Esophagus squamous epithelium (tissue), 5 donors: ENCODE data around the gene SMAD3. TPM values are rescaled to one million over a fixed set of nuclear protein-coding genes. Genes with fewer than 3 reads are reported as not detected.
"Not testable (repeated sequence)": the region's sequence is repeated elsewhere in the genome, so short reads cannot be mapped to it uniquely, and the experiment has no call there.

Source experiments
- DNase-seq: peaks from one replicate; lab custom pipeline; 2025; lab: John Stamatoyannopoulos, UW
- H3K27ac ChIP-seq, 4 donors: fragments of 200-600 bp; sonication (generic); one replicate each; pipeline ENCODE4 v1.5.1; 2016 to 2019; ENCODE audit warnings: mild to moderate bottlenecking in 1 of 4
- H3K27me3 ChIP-seq, 4 donors: fragments of 200-600 bp; sonication (generic); 1 replicate in 3 of 4; 2 replicates in 1 of 4; pipeline versions ENCODE4 v1.5.1 to v1.6.0; 2017 to 2021; ENCODE audit warnings: antibody characterized with exemption in 1 of 4
- H3K36me3 ChIP-seq, 3 donors: fragments of 200-600 bp; sonication (generic); one replicate each; pipeline ENCODE4 v1.5.1; 2016 to 2019
- H3K4me1 ChIP-seq, 3 donors: fragments of 200-600 bp; sonication (generic); one replicate each; pipeline ENCODE4 v1.5.1; 2017 to 2019
- H3K4me3 ChIP-seq, 4 donors: fragments of 200-600 bp; sonication (generic); 1 replicate in 3 of 4; 2 replicates in 1 of 4; pipeline ENCODE4 v1.5.1; 2016 to 2019; ENCODE audit warnings: mild to moderate bottlenecking in 2 of 4, moderate library complexity in 1 of 4
- H3K9me3 ChIP-seq, 3 donors: fragments of 200-600 bp; sonication (generic); one replicate each; pipeline ENCODE4 v1.5.1; 2016 to 2019
- CTCF ChIP-seq, 6 experiments: fragments of 450-650 bp in 4 of 6; fragments of 200-600 bp in 2 of 6; sonication (generic) in 2 of 6; IDR thresholded peaks; one replicate each; pipeline ENCODE4 v1.5.1; 2016 to 2019; ENCODE audit warnings: antibody characterized with exemption in 6 of 6, mild to moderate bottlenecking in 4 of 6, moderate library complexity in 4 of 6
- POLR2A ChIP-seq, 4 donors: fragments of 450-650 bp; IDR thresholded peaks; one replicate each; pipeline ENCODE4 v1.6.1; 2017; ENCODE audit warnings: antibody characterized with exemption in 4 of 4, mild to moderate bottlenecking in 4 of 4, moderate library complexity in 3 of 4
- WGBS, 2 donors: methylation state at CpG; one replicate each; pipeline ENCODE4 v1.1.5; 2018; 5-methylcytosine and 5-hydroxymethylcytosine counted together
- intact Hi-C: fragments of 100-400 bp; cut with DNase I; formaldehyde crosslinking; loops from one replicate; pipeline ENCODE4 v1.15.0; 2022
- total RNA-seq, 4 donors: library from RNA; depleted of rRNA; stranded (reverse); fragments of >200 nt; gene quantifications; one replicate each; pipeline ENCODE4 v1.1.0, GENCODE V29; 2016
- donor health status: DM: yes; HTN: yes; CAD: no.

Gene SMAD3
- total RNA-seq, 4 donors from 2014 or later = 70.8 to 134 (median 105) TPM

DNA sequence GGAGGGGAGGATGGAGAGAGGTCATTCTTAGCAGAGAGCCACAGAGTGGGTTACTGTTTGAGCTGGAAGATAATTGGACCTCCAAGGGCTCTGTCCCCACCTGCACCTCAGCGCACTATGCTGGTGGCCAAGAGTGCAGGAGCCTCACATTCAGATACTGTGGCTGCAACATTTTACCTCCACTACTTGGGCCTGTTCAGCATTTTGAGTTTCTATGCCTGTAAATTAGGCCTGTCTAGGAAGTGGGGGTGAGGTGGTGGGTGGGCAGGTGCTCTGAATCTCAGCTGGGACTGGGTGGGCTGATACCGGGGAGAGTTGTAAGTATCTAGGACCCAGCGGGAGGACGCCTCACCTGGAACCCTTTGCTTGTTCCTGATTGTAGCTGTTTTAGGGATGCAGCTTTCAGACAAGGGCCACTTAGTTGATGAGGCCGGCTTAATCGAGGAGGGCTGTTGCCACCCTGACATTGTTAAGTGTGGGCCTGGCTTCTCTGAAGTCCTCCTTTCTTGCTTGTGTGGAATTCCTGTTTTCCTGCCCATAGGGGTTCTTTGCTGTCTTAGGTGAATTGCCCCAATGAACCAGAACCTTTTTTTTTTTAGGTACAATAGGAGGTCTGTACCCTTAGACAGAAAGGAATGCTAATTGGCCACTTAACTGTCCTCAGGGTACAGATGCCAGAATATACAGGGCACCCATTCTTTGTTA is 83.8 kb downstream of the SMAD3 start:
- Histone ChIP-seq H3K36me3 (no peaks in the 10 kb centered on the region), H3K27ac (peak overlapping the region; percentile 89 to 96 (median 92)), H3K27me3 (no peaks in the 10 kb centered on the region), H3K4me1 (peaks cover 50 to 100% (median 90%) of the 10 kb centered on the region in 3 donors), H3K4me3 (no peak overlapping the region), H3K9me3 (no peaks in the 10 kb centered on the region)
- intact Hi-C loops = no loop called here
- no peak for DNase-seq
- WGBS, 2 donors = 76 to 84% methylated on average over 4 to 5 of the region's 6 CpGs
- no peak for TF ChIP-seq CTCF (IDR thresholded peaks at IDR 0.05)
- no peak for TF ChIP-seq POLR2A (IDR thresholded peaks at IDR 0.05)

DNA sequence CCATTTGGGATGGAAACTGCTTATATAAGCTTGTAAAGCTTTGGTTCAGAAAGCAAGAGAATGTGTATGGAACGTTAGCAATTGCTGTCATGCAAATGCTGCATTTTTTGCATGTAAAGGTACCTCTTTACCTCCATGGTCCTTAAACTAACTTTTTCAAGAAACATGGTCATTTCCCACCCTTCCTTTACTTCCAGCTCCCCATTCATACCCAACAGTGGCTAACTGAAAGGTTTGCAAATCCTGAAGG is 84.3 kb downstream of the SMAD3 start:
- intact Hi-C loops = no loop called here
- Histone ChIP-seq H3K4me1 (peaks cover 47 to 100% (median 88%) of the 10 kb centered on the region in 3 donors), H3K27me3 (no peaks in the 10 kb centered on the region), H3K9me3 (no peaks in the 10 kb centered on the region), H3K27ac (peak overlapping the region; percentile 89 to 96 (median 92)), H3K36me3 (no peaks in the 10 kb centered on the region), H3K4me3 (no peak overlapping the region)
- WGBS, 2 donors = 25 to 29% methylated on average over 1 of the region's 1 CpG
- no peak for DNase-seq
- TF ChIP-seq CTCF (IDR thresholded peaks at IDR 0.05) (no peak), POLR2A (IDR thresholded peaks at IDR 0.05) (no peak)

DNA sequence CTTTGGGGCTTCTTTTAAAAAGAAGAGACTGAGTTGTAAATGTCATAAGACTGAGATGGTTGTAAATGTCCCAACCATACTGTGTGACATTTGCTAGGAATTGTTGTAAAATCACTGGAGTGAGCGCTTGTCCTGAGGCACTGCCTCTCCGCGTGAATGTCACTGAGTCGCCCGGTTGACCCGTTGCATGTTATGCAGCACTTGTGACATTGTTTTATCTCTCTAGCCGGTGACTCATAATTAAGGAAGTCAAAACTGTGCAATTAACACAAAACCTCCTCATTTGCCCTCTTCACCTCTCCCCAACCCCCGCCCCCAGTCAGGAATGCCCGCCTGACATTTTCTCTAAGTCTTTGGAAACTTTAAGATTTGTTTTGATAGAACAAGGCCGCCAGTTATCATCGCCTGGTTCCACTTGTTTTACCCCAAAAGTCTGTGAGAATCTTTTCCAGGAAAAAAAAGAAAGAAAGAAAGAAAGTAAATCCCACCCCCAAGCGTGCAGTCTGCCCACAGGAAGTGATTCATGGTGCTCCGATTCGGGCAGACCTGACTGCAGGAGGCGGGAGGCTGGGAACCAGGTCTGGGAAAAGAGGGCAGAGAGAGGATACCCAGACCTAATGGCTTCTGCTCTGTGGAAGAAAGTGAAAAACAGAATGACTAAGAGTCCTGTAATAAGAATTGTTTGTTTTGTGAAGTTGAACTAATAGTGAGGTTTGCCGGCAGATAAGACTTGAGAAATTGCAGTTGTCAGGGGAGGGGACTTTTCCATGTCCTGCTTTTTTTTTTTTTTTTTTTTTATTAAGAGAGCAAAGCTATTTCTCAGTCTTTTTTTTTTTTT is 84.8 kb downstream of the SMAD3 start:
- no peaks in the 10 kb centered on the region for H3K27me3 ChIP-seq
- peak overlapping the region; percentile 89 to 96 (median 92) for H3K27ac ChIP-seq
- intact Hi-C loops = no loop called here
- DNase-seq = no peak
- TF ChIP-seq POLR2A (IDR thresholded peaks at IDR 0.05) = no peak
- no peaks in the 10 kb centered on the region for H3K9me3 ChIP-seq
- H3K36me3 ChIP-seq = peaks cover 0 to 5% (median 0%) of the 10 kb centered on the region in 3 donors
- H3K4me1 ChIP-seq = peaks cover 41 to 100% (median 85%) of the 10 kb centered on the region in 3 donors
- peak overlapping the region in 2 of 4 donors; percentile 7 to 46 for H3K4me3 ChIP-seq
- 12 to 30% methylated on average over 15 to 16 of the region's 16 CpGs for WGBS, 2 donors

DNA sequence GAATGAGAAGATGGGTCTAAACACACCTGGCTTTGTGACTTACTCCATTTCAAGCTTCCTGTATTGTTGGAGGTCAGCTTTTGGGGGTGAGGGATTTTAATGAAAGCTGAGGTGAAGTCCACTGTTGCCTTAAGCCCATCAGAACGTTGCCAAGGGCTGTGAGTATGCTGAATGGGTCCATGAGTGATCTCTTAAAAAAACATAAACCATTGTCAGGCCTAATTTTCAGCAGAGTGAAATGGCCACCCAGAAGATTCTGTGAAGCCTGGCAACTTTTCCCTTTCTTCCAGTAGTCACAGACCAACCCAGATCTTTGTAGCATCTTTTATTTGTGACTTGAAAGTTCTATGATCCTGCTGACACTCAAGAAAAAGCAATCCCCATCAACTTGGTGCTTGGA is 87.0 kb downstream of the SMAD3 start:
- Histone ChIP-seq H3K4me3 (no peak overlapping the region), H3K9me3 (no peaks in the 10 kb centered on the region), H3K36me3 (peaks cover 0 to 17% (median 0%) of the 10 kb centered on the region in 3 donors), H3K27me3 (no peaks in the 10 kb centered on the region), H3K27ac (peak overlapping the region in 2 of 4 donors; percentile 92 to 96), H3K4me1 (peaks cover 22 to 91% (median 63%) of the 10 kb centered on the region in 3 donors)
- intact Hi-C loops = no loop called here
- no peak for TF ChIP-seq POLR2A (IDR thresholded peaks at IDR 0.05)
- DNase-seq = no peak
- 20 to 25% methylated on average over 1 of the region's 1 CpG for WGBS, 2 donors

GRCh38 chr15:67153044-67153443 is 87.6 kb downstream of the SMAD3 start:
- H3K27me3 ChIP-seq, H3K4me3 ChIP-seq, H3K9me3 ChIP-seq, intact Hi-C loops, DNase-seq: not testable (repeated sequence)
- WGBS, 2 donors = 55 to 78% methylated on average over 3 to 6 of the region's 6 CpGs
- Histone ChIP-seq H3K27ac (peak overlapping the region; percentile 32 to 96 (median 64)), H3K4me1 (peaks cover 21 to 91% (median 63%) of the 10 kb centered on the region in 3 donors), H3K36me3 (peaks cover 0 to 17% (median 0%) of the 10 kb centered on the region in 3 donors)

DNA sequence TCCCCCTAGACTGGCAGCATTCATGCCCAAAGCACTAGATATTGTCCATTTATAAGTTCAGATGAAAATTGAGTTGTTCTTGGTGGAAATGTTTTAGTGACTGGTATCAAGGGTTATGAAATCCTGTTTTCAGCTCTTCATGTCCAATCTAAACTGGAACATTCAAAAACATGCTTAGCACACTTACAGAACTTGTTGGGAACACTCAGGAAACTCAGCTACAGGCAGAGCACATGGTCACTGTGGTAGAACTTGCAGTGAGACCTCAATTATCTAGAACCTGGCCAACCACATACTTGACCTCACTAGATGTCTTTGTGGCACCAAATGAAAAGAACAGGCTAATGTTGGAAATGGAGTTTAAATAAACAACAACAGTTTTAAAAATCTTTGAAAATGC is 88.8 kb downstream of the SMAD3 start:
- H3K9me3 ChIP-seq = no peaks in the 10 kb centered on the region
- H3K4me3 ChIP-seq = no peak overlapping the region
- H3K27me3 ChIP-seq = no peaks in the 10 kb centered on the region
- peak overlapping the region; percentile 11 to 96 (median 62) for H3K27ac ChIP-seq
- DNase-seq = no peak
- TF ChIP-seq CTCF (IDR thresholded peaks at IDR 0.05) (no peak), POLR2A (IDR thresholded peaks at IDR 0.05) (no peak)
- peaks cover 13 to 87% (median 57%) of the 10 kb centered on the region in 3 donors for H3K4me1 ChIP-seq
- intact Hi-C loops = no loop called here
- peaks cover 0 to 17% (median 0%) of the 10 kb centered on the region in 3 donors for H3K36me3 ChIP-seq
